ENCODE data around the gene SINHCAF. TPM values are rescaled to one million over a fixed set of nuclear protein-coding genes. Genes with fewer than 3 reads are reported as not detected.

SINHCAF gene
- total and polyA plus RNA-seq, 2 of the 8 experiments (the other 6 are each of a cell fraction or from before 2014, with no cell fraction given) = 138 to 576 TPM

DNA sequence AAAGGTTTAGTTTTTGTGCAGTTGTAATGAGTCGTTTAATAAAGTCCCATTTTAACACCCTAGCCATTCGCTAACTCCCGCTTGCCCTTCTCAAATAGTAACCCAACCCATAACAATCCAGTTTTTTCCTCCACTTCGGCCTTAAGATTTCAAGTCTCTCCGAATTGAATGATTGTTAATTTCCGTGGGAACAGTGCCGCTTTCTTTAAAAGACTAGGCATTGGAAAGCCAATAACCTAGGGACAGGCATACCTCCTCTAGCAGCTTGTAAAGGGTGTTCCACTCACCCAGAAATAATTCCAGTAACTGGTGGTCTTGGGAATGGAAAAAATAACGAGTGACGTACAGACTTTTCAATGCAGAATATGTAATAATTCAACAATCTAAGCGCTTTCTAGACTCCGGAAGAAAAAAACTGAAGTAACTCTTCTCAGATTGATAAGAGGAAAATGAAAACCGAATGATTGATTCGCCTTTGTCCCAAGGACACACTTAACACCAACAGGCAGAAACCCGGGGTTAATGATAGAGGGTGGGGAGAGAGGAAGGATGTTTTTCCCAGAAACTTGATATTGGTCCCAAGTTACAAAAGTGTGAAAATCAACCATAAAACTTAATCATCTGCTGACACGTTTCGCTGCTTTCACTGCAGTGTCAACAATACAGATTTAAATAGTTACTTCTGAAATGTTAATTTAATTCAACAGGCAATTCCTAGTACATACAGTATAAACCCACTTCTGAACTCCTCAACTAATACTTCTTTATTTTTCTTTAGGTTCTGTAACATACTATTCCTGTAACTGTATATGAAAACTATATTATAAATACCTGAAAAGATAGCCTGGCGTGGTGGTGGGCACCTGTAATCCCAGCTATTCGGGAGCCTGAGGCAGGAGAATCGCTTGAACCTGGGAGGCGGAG, 1.0 kb upstream of the SINHCAF start (continued):
- TF ChIP-seq SIRT6 (IDR thresholded peaks at IDR 0.05; ENCODE audit: low read length) (no peak), SUZ12 (IDR thresholded peaks at IDR 0.05; ENCODE audit: low read length) (no peak), POLR2AphosphoS5 (IDR thresholded peaks at IDR 0.05; ENCODE audit: low read depth, low read length) (no peak)
